ENCODE data around the gene ZNF839. TPM values are rescaled to one million over a fixed set of nuclear protein-coding genes. Genes with fewer than 3 reads are reported as not detected.

Gene ZNF839
- polyA plus RNA-seq, 3 donors, result 0.47 to 17.0 (median 1.7) TPM

DNA sequence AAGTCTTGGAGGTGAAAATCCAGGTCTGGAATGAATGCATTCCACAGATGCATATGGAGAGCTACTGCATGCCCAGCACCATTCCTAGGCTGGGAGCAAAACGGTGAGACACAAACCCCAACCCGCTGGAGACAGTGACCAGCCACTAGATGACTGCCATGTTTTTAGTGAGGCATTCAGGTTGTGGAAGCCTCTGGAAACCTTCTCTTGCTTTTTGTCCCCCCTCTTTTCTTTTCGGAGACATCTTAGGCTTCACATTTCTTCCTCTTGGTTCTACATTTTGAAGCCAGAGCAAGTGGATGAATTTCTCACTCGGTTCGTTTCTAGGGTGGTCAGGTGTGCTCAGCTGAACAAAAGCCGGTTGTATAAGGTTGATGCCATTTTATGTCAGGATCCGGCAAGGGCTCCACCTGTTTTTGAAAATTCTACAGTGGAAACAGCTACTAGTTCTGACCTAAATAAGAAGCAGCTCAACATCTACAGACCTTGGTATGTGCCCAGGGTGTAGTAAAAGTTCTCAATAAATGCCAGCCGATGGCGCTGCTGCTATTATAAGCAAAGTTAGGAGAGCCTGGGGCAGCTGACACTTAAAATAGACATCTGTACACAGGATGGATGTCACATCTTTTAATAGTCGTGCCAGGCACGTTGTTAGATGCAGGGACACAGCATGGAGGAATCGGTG, 1.8 kb upstream of the ZNF839 start:
- Mint-ChIP-seq H3K4me1 (peaks cover 51% of the 10 kb centered on the region), H3K27me3 (ENCODE audit: low read depth in 3 of 3) (peaks cover 2 to 7% (median 3%) of the 10 kb centered on the region in 3 donors), H3K27ac (peak overlapping the region in 6 of 7 donors; percentile 57 to 91 (median 88)), H3K36me3 (no peaks in the 10 kb centered on the region), H3K4me3 (peak overlapping the region; percentile 88 to 95), H3K9me3 (no peaks in the 10 kb centered on the region)
- no peaks in the 10 kb centered on the region for H3K36me3 ChIP-seq (replicated peaks in 1 of 2; ENCODE audit: control insufficient read depth in 1 of 2, insufficient read depth in 2 of 2, low read length in 2 of 2)
- peak overlapping the region; percentile 92 for H3K4me2 ChIP-seq (replicated peaks; ENCODE audit: extremely low read depth, low read length, poor library complexity, severe bottlenecking)
- H4K20me1 ChIP-seq (ENCODE audit: insufficient read depth, low read length), result no peaks in the 10 kb centered on the region
- TF ChIP-seq, protein P1, sequence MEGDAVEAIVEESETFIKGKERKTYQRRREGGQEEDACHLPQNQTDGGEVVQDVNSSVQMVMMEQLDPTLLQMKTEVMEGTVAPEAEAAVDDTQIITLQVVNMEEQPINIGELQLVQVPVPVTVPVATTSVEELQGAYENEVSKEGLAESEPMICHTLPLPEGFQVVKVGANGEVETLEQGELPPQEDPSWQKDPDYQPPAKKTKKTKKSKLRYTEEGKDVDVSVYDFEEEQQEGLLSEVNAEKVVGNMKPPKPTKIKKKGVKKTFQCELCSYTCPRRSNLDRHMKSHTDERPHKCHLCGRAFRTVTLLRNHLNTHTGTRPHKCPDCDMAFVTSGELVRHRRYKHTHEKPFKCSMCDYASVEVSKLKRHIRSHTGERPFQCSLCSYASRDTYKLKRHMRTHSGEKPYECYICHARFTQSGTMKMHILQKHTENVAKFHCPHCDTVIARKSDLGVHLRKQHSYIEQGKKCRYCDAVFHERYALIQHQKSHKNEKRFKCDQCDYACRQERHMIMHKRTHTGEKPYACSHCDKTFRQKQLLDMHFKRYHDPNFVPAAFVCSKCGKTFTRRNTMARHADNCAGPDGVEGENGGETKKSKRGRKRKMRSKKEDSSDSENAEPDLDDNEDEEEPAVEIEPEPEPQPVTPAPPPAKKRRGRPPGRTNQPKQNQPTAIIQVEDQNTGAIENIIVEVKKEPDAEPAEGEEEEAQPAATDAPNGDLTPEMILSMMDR (IDR thresholded peaks at IDR 0.05), result no peak
- H3K9ac ChIP-seq (ENCODE audit: insufficient read depth, low read length, poor library complexity, severe bottlenecking), result peak overlapping the region; percentile 50
- DNase-seq, result no peak
- no peaks in the 10 kb centered on the region for H3K9me3 ChIP-seq (replicated peaks in 1 of 2; ENCODE audit: control insufficient read depth in 1 of 2, insufficient read depth in 1 of 2, low read length in 2 of 2)
- 63% methylated on average over 11 of the region's 12 CpGs for WGBS (ENCODE audit: insufficient coverage)
- peak overlapping the region in 1 of 2 donors; percentile 74 for H3K27ac ChIP-seq (ENCODE audit: low read depth in 1 of 2, low read length in 2 of 2)
- H3K4me3 ChIP-seq (replicated peaks in 1 of 3; ENCODE audit: low read depth in 2 of 3, low read length in 3 of 3), result peak overlapping the region; percentile 29 to 82 (median 77)
- no peaks in the 10 kb centered on the region for H3K27me3 ChIP-seq (ENCODE audit: control insufficient read depth in 2 of 2, insufficient read depth in 2 of 2, low read length in 2 of 2)
- no peaks in the 10 kb centered on the region for H3K79me2 ChIP-seq (ENCODE audit: insufficient read depth, low read length)
- H3K4me1 ChIP-seq (ENCODE audit: control insufficient read depth in 1 of 2, insufficient read depth in 2 of 2, low read length in 2 of 2), result peaks cover 52 to 59% of the 10 kb centered on the region in 2 donors
- intact Hi-C loops (cut with micrococcal nuclease), result loop anchor here (2.0 to 10.0 kb wide), 6 partner anchors 45 to 353 kb away; partner anchors contain the start of genes CINP (in 1 of the 2), DYNC1H1 (in 1 of the 2), HSP90AA1 (in 1 of the 2) and TECPR2 (in 1 of the 2)
- H2AFZ ChIP-seq (ENCODE audit: insufficient read depth, low read depth, low read length, poor library complexity, severe bottlenecking), result peak overlapping the region; percentile 92

DNA sequence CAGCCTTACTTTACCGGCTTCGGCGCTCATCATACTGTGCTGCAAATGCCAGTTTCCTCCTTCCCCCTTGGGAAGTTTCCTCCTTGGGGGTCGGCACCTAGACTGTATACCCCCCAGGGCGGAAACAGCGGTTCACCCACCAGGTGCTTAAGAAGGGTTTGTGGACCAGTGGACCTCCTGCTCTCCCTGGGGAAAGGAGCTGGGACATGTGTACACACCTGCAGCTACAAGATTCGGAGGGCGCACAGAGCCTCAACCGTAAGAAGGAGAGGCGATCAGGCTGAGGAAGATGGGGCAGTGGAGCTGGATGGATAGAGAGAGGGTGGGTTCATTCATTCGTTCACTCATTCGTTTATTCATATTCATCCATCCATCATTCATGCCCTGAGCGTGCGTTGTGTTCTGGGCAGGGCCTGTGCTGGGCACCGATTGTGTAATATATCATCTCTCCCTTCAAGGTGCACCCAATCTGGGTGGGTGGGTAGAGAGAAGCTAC, 717 bp upstream of the ZNF839 start:
- Histone ChIP-seq H3K27me3 (ENCODE audit: control insufficient read depth in 2 of 2, insufficient read depth in 2 of 2, low read length in 2 of 2) (no peaks in the 10 kb centered on the region), H3K4me2 (replicated peaks; ENCODE audit: extremely low read depth, low read length, poor library complexity, severe bottlenecking) (peak overlapping the region; percentile 67), H3K9me3 (replicated peaks in 1 of 2; ENCODE audit: control insufficient read depth in 1 of 2, insufficient read depth in 1 of 2, low read length in 2 of 2) (no peaks in the 10 kb centered on the region), H2AFZ (ENCODE audit: insufficient read depth, low read depth, low read length, poor library complexity, severe bottlenecking) (peak overlapping the region; percentile 79), H3K4me1 (ENCODE audit: control insufficient read depth in 1 of 2, insufficient read depth in 2 of 2, low read length in 2 of 2) (peaks cover 51 to 62% of the 10 kb centered on the region in 2 donors), H3K36me3 (replicated peaks in 1 of 2; ENCODE audit: control insufficient read depth in 1 of 2, insufficient read depth in 2 of 2, low read length in 2 of 2) (no peaks in the 10 kb centered on the region), H3K79me2 (ENCODE audit: insufficient read depth, low read length) (no peaks in the 10 kb centered on the region), H3K4me3 (replicated peaks in 1 of 3; ENCODE audit: low read depth in 2 of 3, low read length in 3 of 3) (peak overlapping the region; percentile 81 to 93 (median 87)), H4K20me1 (ENCODE audit: insufficient read depth, low read length) (no peaks in the 10 kb centered on the region), H3K27ac (ENCODE audit: low read depth in 1 of 2, low read length in 2 of 2) (peak overlapping the region in 1 of 2 donors; percentile 92), H3K9ac (ENCODE audit: insufficient read depth, low read length, poor library complexity, severe bottlenecking) (peak overlapping the region; percentile 74)
- Mint-ChIP-seq H3K27ac (peak overlapping the region; percentile 92 to 98 (median 97)), H3K4me1 (peaks cover 56% of the 10 kb centered on the region), H3K9me3 (no peaks in the 10 kb centered on the region), H3K36me3 (no peaks in the 10 kb centered on the region), H3K4me3 (peak overlapping the region; percentile 89 to 96), H3K27me3 (ENCODE audit: low read depth in 3 of 3) (peaks cover 2 to 4% (median 3%) of the 10 kb centered on the region in 3 donors)
- TF ChIP-seq, protein P1 (IDR thresholded peaks at IDR 0.05), result no peak
- WGBS (ENCODE audit: insufficient coverage), result 100% methylated on average over 4 of the region's 15 CpGs
- intact Hi-C loops (cut with micrococcal nuclease), result loop anchor here in 1 of 2 donors (5.0 to 10.0 kb wide), 5 partner anchors 43 to 354 kb away; partner anchors contain the start of genes CINP, DYNC1H1, HSP90AA1 and TECPR2
- peak in 1 of 3 donors; percentile 17 for DNase-seq

Data from CD14-positive monocyte (primary cell).